HCT116 (cell line): ENCODE data around the gene KRTCAP3. TPM values are rescaled to one million over a fixed set of nuclear protein-coding genes. Genes with fewer than 3 reads are reported as not detected.

Experiments used
- ATAC-seq: fragments of 200-7000 bp; cut with Tn5 transposase; 2 replicates; pipeline ENCODE4 v1.9.1; 2020; ENCODE audit warnings: mild to moderate bottlenecking, moderate library complexity
- BruUV-seq: library from RNA; stranded (reverse); fragments of 400-500 nt; replicated peaks from 2 replicates; lab custom pipeline; 2021; lab: Mats Ljungman, UMichigan
- CTCF ChIA-PET: fragments of 300-600 bp; sonication (Branson Sonifier 250); formaldehyde crosslinking; loops from one replicate; lab custom pipeline; 2021; ENCODE audit warnings: antibody characterized with exemption; lab: Charles Lee
- POLR2A ChIA-PET: fragments of 300-600, 350-600 bp; sonication (Branson Sonifier 250); formaldehyde crosslinking; loops from one replicate; lab custom pipeline; 2021; ENCODE audit warnings: antibody characterized with exemption; lab: Charles Lee
- RAD21 ChIA-PET, 2 experiments: fragments of 300-600 bp; sonication (Branson Sonifier 250); formaldehyde crosslinking; loops; one replicate each; lab custom pipeline; 2023; ENCODE audit warnings: low total read pairs in 2 of 2; ENCODE audit not compliant: uncharacterized antibody in 2 of 2, unreplicated experiment in 2 of 2, low non-redundant PET in 1 of 2; lab: Charles Lee
- DNase-seq: peaks from one replicate; pipeline ENCODE4 v3.0.0-alpha.2; 2010; ENCODE audit warnings: low read depth, low spot score
- H2AFZ ChIP-seq: fragments of 200-600 bp; shearing (Covaris generic), sonication (generic); 2 replicates; pipeline ENCODE4 v1.6.1; 2017; ENCODE audit warnings: low read depth, mixed run types, mixed read lengths, antibody characterized with exemption, low read length; ENCODE audit not compliant: poor library complexity, severe bottlenecking
- H3K27ac ChIP-seq: 2 replicates; pipeline ENCODE4 v1.5.1; 2012; ENCODE audit warnings: low read depth, low read length
- H3K27me3 ChIP-seq: fragments of 200-600 bp; sonication (generic); 2 replicates; pipeline ENCODE4 v1.6.1; 2016; ENCODE audit warnings: mixed run types, low read length, mixed read lengths; ENCODE audit not compliant: insufficient read depth
- H3K36me3 ChIP-seq, 2 experiments: fragments of 200-500 bp in 1 of 2; fragments of 200-600 bp in 1 of 2; sonication (Bioruptor generic) in 1 of 2; sonication (generic) in 1 of 2; 2 replicates each; pipeline versions ENCODE4 v1.5.1 to v1.6.1; 2014 to 2016; ENCODE audit warnings: low read length in 2 of 2, inconsistent platforms in 1 of 2, mixed read lengths in 1 of 2, mixed run types in 1 of 2; ENCODE audit not compliant: insufficient read depth in 2 of 2, control insufficient read depth in 1 of 2
- H3K4me1 ChIP-seq, 2 experiments: fragments of 200-600 bp in 1 of 2; sonication (generic) in 1 of 2; 2 replicates each; pipeline versions ENCODE4 v1.5.1 to v1.6.1; 2012 to 2017; ENCODE audit warnings: low read length in 2 of 2, inconsistent platforms in 1 of 2, mild to moderate bottlenecking in 1 of 2, mixed read lengths in 1 of 2, mixed run types in 1 of 2, moderate library complexity in 1 of 2; ENCODE audit not compliant: insufficient read depth in 2 of 2, control insufficient read depth in 1 of 2
- H3K4me2 ChIP-seq: fragments of 200-600 bp; sonication (generic); 2 replicates; pipeline ENCODE4 v1.6.1; 2017; ENCODE audit warnings: mixed run types, low read length, mixed read lengths
- H3K4me3 ChIP-seq, 2 experiments: fragments of 200-600 bp in 1 of 2; sonication (generic) in 1 of 2; replicated peaks in 1 of 2; 2 replicates each; pipeline ENCODE4 v1.5.1; 2011 to 2016; ENCODE audit warnings: low read length in 2 of 2, control low read depth in 1 of 2, low read depth in 1 of 2, mild to moderate bottlenecking in 1 of 2, mixed read lengths in 1 of 2, mixed run types in 1 of 2
- H3K79me2 ChIP-seq: fragments of 200-600 bp; sonication (generic); 2 replicates; pipeline ENCODE4 v1.6.1; 2017; ENCODE audit warnings: mild to moderate bottlenecking, mixed run types, low read length, moderate library complexity, mixed read lengths; ENCODE audit not compliant: insufficient read depth
- H3K9ac ChIP-seq: fragments of 200-600 bp; sonication (generic); 2 replicates; pipeline ENCODE4 v1.6.1; 2016; ENCODE audit warnings: low read length, mixed read lengths
- H3K9me2 ChIP-seq: fragments of 200-600 bp; sonication (generic), shearing (Covaris generic); 2 replicates; pipeline ENCODE4 v1.6.1; 2017; ENCODE audit warnings: mixed run types, mild to moderate bottlenecking, moderate library complexity; ENCODE audit not compliant: insufficient read depth
- H3K9me3 ChIP-seq, 2 experiments: fragments of 200-500 bp in 1 of 2; fragments of 200-600 bp in 1 of 2; sonication (Bioruptor generic) in 1 of 2; sonication (generic) in 1 of 2; 2 replicates each; pipeline ENCODE4 v1.6.1; 2014 to 2017; ENCODE audit warnings: low read length in 2 of 2, mixed read lengths in 2 of 2, inconsistent platforms in 1 of 2, low read depth in 1 of 2, mild to moderate bottlenecking in 1 of 2, mixed run types in 1 of 2, moderate library complexity in 1 of 2; ENCODE audit not compliant: control insufficient read depth in 1 of 2, insufficient read depth in 1 of 2
- H4K20me1 ChIP-seq: fragments of 200-600 bp; sonication (generic), shearing (Covaris generic); 2 replicates; pipeline ENCODE4 v1.6.1; 2017; ENCODE audit warnings: mixed run types, mild to moderate bottlenecking, moderate library complexity; ENCODE audit not compliant: insufficient read depth
- ATF3 ChIP-seq: IDR thresholded peaks from 2 replicates; pipeline ENCODE4 v1.6.1; 2012
- CEBPB ChIP-seq: IDR thresholded peaks from 2 replicates; pipeline ENCODE4 v1.6.1; 2012; ENCODE audit warnings: low read depth
- ELF1 ChIP-seq: IDR thresholded peaks from 2 replicates; pipeline ENCODE4 v1.6.1; 2012; ENCODE audit warnings: low read depth, borderline replicate concordance
- EZH2 ChIP-seq: fragments of 200-600 bp; sonication (generic); IDR thresholded peaks from 2 replicates; pipeline ENCODE4 v1.6.1; 2017; ENCODE audit warnings: antibody characterized with exemption, mixed run types
- JUND ChIP-seq: IDR thresholded peaks from 2 replicates; pipeline ENCODE4 v1.6.1; 2012
- REST ChIP-seq: IDR thresholded peaks from 2 replicates; pipeline ENCODE4 v1.6.1; 2012; ENCODE audit warnings: low read depth
- SP1 ChIP-seq: IDR thresholded peaks from 2 replicates; pipeline ENCODE4 v1.6.1; 2012; ENCODE audit warnings: low read depth
- SRF ChIP-seq: IDR thresholded peaks from 2 replicates; pipeline ENCODE4 v1.6.1; 2012; ENCODE audit warnings: low read depth
- TCF7L2 ChIP-seq: IDR thresholded peaks from 2 replicates; pipeline ENCODE4 v1.7.0; 2011; ENCODE audit warnings: borderline replicate concordance, inconsistent platforms; ENCODE audit not compliant: insufficient read depth, insufficient read length; ENCODE audit errors: extremely low read depth
- YY1 ChIP-seq: IDR thresholded peaks from 2 replicates; pipeline ENCODE4 v1.6.1; 2011; ENCODE audit warnings: low read length, low read depth, moderate library complexity, mild to moderate bottlenecking; ENCODE audit not compliant: insufficient replicate concordance; ENCODE audit errors: extremely low read depth
- ZBTB33 ChIP-seq: IDR thresholded peaks from 2 replicates; pipeline ENCODE4 v1.6.1; 2011; ENCODE audit warnings: mild to moderate bottlenecking, low read length, moderate library complexity; ENCODE audit not compliant: insufficient replicate concordance; ENCODE audit errors: extremely low read depth
- ZFX ChIP-seq: fragments of 450-650 bp; IDR thresholded peaks from 2 replicates; pipeline ENCODE4 v1.6.1; 2017
- ZNF274 ChIP-seq: fragments of 200-500 bp; sonication (Bioruptor generic); IDR thresholded peaks from 2 replicates; pipeline ENCODE4 v1.6.1; 2014; ENCODE audit warnings: mild to moderate bottlenecking, low read depth, low read length, inconsistent platforms
- intact Hi-C: fragments of 100-400 bp; cut with micrococcal nuclease; formaldehyde crosslinking; loops from 2 replicates; pipeline ENCODE4 v1.10.0; 2022
- total RNA-seq: library from RNA; stranded (reverse); gene quantifications from one replicate; pipeline ENCODE4 v1.2.1, GENCODE V29; 2021; ENCODE audit not compliant: unreplicated experiment

Gene KRTCAP3
- total RNA-seq, 1 experiment from 2014 or later = 65.7 TPM

GRCh38 chr2:27441226-27441926 lies 805 bp upstream of the KRTCAP3 start:
- BruUV-seq = no TSS peak
- Histone ChIP-seq H3K9me3 (no peaks in the 10 kb centered on the region), H3K79me2 (peaks cover 9% of the 10 kb centered on the region; the same call in 1 of the 2 replicates), H3K36me3 (peaks cover 31 to 49% of the 10 kb centered on the region in 2 experiments), H3K4me3 (no peak overlapping the region), H3K27ac (peak overlapping the region; percentile 11; the same call in 1 of the 2 replicates), H2AFZ (no peak overlapping the region), H3K4me2 (peak overlapping the region; percentile 98), H3K9me2 (no peaks in the 10 kb centered on the region), H4K20me1 (no peaks in the 10 kb centered on the region), H3K9ac (no peak overlapping the region), H3K4me1 (peaks cover 2 to 29% of the 10 kb centered on the region in 2 experiments; a peak in 2 of 4 replicates), H3K27me3 (no peaks in the 10 kb centered on the region)
- intact Hi-C loops = loop anchor here (10.0 kb wide), 1 partner anchor 183 kb away; the partner anchor contains the start of genes CCDC121 and GPN1
- ATAC-seq = no peak
- no peak for DNase-seq
- POLR2A ChIA-PET = no interaction called here
- TF ChIP-seq ELF1 (no peak), JUND (no peak)
- CTCF ChIA-PET = no interaction called here
- RAD21 ChIA-PET = interaction anchor here in 1 of 2 experiments (0.5 kb wide), 1 partner anchor 87 kb away, joined by 3 read pairs; no protein-coding TSS in a partner anchor

GRCh38 chr2:27442920-27443282 lies 720 bp downstream of the KRTCAP3 start:
- intact Hi-C loops = loop anchor here (10.0 kb wide), 1 partner anchor 182 kb away; the partner anchor contains the start of genes CCDC121 and GPN1
- CTCF ChIA-PET = interaction anchor here (1.4 to 1.5 kb wide), 2 partner anchors 13 to 33 kb away, joined by 3 to 5 read pairs; partner anchors contain the start of gene PPM1G
- Histone ChIP-seq H3K4me2 (peak overlapping the region; percentile 98), H3K36me3 (peaks cover 21 to 39% of the 10 kb centered on the region in 2 experiments), H3K27ac (peak overlapping the region; percentile 67), H3K4me3 (peak overlapping the region; percentile 53 to 81), H3K79me2 (peaks cover 9% of the 10 kb centered on the region; the same call in 1 of the 2 replicates), H4K20me1 (no peaks in the 10 kb centered on the region)
- POLR2A ChIA-PET = no interaction called here
- no peak for TF ChIP-seq ZBTB33
- TF ChIP-seq REST = no peak
- TF ChIP-seq SP1 = no peak
- TF ChIP-seq YY1 = no peak
- TF ChIP-seq ZNF274 = no peak
- no peak for TF ChIP-seq ELF1
- TF ChIP-seq EZH2 = no peak
- no peak for TF ChIP-seq SRF
- TF ChIP-seq ZFX = no peak
- no peak for TF ChIP-seq TCF7L2
- no peak for TF ChIP-seq CEBPB
- no peak for TF ChIP-seq ATF3
- TF ChIP-seq, all 23 proteins: peak for 0
- no TSS peak for BruUV-seq
- H3K9ac ChIP-seq = peak overlapping the region; percentile 87
- H3K27me3 ChIP-seq = no peaks in the 10 kb centered on the region
- no peaks in the 10 kb centered on the region for H3K9me3 ChIP-seq
- H3K9me2 ChIP-seq = no peaks in the 10 kb centered on the region
- no peak overlapping the region for H2AFZ ChIP-seq
- peak; percentile 37 for ATAC-seq
- H3K4me1 ChIP-seq = peaks cover 2 to 29% of the 10 kb centered on the region in 2 experiments; a peak in 2 of 4 replicates
- RAD21 ChIA-PET = no interaction called here
- no peak for DNase-seq
